ENCODE measurements around the gene ADD1. TPM values are rescaled to one million over a fixed set of nuclear protein-coding genes. Genes with fewer than 3 reads are reported as not detected.

The ADD1 gene
- total RNA-seq, 6 experiments from 2014 or later: 94.4 to 120 (median 103) TPM

GRCh38 chr4:2887343-2887742 lies 43.7 kb downstream of the ADD1 start:
- DNase-seq (no peak), ATAC-seq (no peak)
- H3K4me3 ChIP-seq: no peak overlapping the region
- intact Hi-C loops (cut with DNase I): no loop called here
- H3K27ac ChIP-seq: no peak overlapping the region
- WGBS (ENCODE audit: insufficient coverage, low coverage, low lambda C conversion rate, missing lambda C conversion rate): 100% methylated on average over 3 of the region's 3 CpGs
- no peaks in the 10 kb centered on the region for H3K27me3 ChIP-seq
- H3K36me3 ChIP-seq: peaks cover 0 to 45% (median 23%) of the 10 kb centered on the region in 4 donors
- H3K9me3 ChIP-seq: no peaks in the 10 kb centered on the region
- no peaks in the 10 kb centered on the region for H3K4me1 ChIP-seq
- TF ChIP-seq POLR2A (IDR thresholded peaks at IDR 0.05): no peak
- TF ChIP-seq CTCF (IDR thresholded peaks at IDR 0.05): no peak

GRCh38 chr4:2888886-2889285 lies 45.2 kb downstream of the ADD1 start:
- no peak for TF ChIP-seq CTCF (IDR thresholded peaks at IDR 0.05)
- TF ChIP-seq POLR2A (IDR thresholded peaks at IDR 0.05): no peak
- Histone ChIP-seq H3K4me3 (no peak overlapping the region), H3K9me3 (no peaks in the 10 kb centered on the region), H3K4me1 (no peaks in the 10 kb centered on the region), H3K27ac (no peak overlapping the region), H3K36me3 (peaks cover 0 to 35% (median 15%) of the 10 kb centered on the region in 4 donors), H3K27me3 (no peaks in the 10 kb centered on the region)
- intact Hi-C loops (cut with DNase I): no loop called here
- 100% methylated on average over 3 of the region's 3 CpGs for WGBS (ENCODE audit: insufficient coverage, low coverage, low lambda C conversion rate, missing lambda C conversion rate)
- DNase-seq (no peak), ATAC-seq (no peak)

GRCh38 chr4:2891294-2891693 lies 47.6 kb downstream of the ADD1 start:
- no peaks in the 10 kb centered on the region for H3K9me3 ChIP-seq
- peak in 2 of 4 donors; percentile 47 to 48 for ATAC-seq
- peaks cover 0 to 34% (median 12%) of the 10 kb centered on the region in 4 donors for H3K36me3 ChIP-seq
- H3K27ac ChIP-seq: no peak overlapping the region
- 89% methylated on average over 3 of the region's 5 CpGs for WGBS (ENCODE audit: insufficient coverage, low coverage, low lambda C conversion rate, missing lambda C conversion rate)
- TF ChIP-seq CTCF (IDR thresholded peaks at IDR 0.05) (no peak), POLR2A (IDR thresholded peaks at IDR 0.05) (no peak)
- H3K27me3 ChIP-seq: no peaks in the 10 kb centered on the region
- DNase-seq: no peak
- no peaks in the 10 kb centered on the region for H3K4me1 ChIP-seq
- no peak overlapping the region for H3K4me3 ChIP-seq
- intact Hi-C loops (cut with DNase I): no loop called here

GRCh38 chr4:2893772-2894171 lies 50.1 kb downstream of the ADD1 start:
- no peak overlapping the region for H3K27ac ChIP-seq
- WGBS (ENCODE audit: insufficient coverage, low coverage, low lambda C conversion rate, missing lambda C conversion rate): 47% methylated on average over 4 of the region's 5 CpGs
- H3K4me3 ChIP-seq: no peak overlapping the region
- intact Hi-C loops (cut with DNase I): no loop called here
- peaks cover 0 to 48% (median 18%) of the 10 kb centered on the region in 4 donors for H3K36me3 ChIP-seq
- TF ChIP-seq POLR2A (IDR thresholded peaks at IDR 0.05) (no peak), CTCF (IDR thresholded peaks at IDR 0.05) (no peak)
- peak; percentile 19 to 56 (median 28) for ATAC-seq
- H3K4me1 ChIP-seq: no peaks in the 10 kb centered on the region
- no peaks in the 10 kb centered on the region for H3K27me3 ChIP-seq
- no peak for DNase-seq
- H3K9me3 ChIP-seq: no peaks in the 10 kb centered on the region

- DNase-seq: no peak
Measured at GRCh38 chr4:2898001-2898400, 54.4 kb downstream of the ADD1 start.

More at GRCh38 chr4:2898001-2898400, 54.4 kb downstream of the ADD1 start:
- Histone ChIP-seq H3K27me3 (no peaks in the 10 kb centered on the region), H3K4me1 (no peaks in the 10 kb centered on the region), H3K27ac (no peak overlapping the region), H3K9me3 (no peaks in the 10 kb centered on the region), H3K36me3 (peaks cover 8 to 80% (median 40%) of the 10 kb centered on the region in 4 donors), H3K4me3 (no peak overlapping the region)
- ATAC-seq: no peak
- intact Hi-C loops (cut with DNase I): no loop called here
- WGBS (ENCODE audit: insufficient coverage, low coverage, low lambda C conversion rate, missing lambda C conversion rate): 56% methylated on average over 3 of the region's 3 CpGs
- TF ChIP-seq CTCF (IDR thresholded peaks at IDR 0.05): no peak
- no peak for TF ChIP-seq POLR2A (IDR thresholded peaks at IDR 0.05)

Measured in right lobe of liver (tissue), 6 donors.